GM12878 (cell line): ENCODE measurements around the gene SAC3D1. TPM values are rescaled to one million over a fixed set of nuclear protein-coding genes. Genes with fewer than 3 reads are reported as not detected.

ENCODE experiments used
- BCL3 ChIP-seq: IDR thresholded peaks from 2 replicates; pipeline ENCODE4 v1.6.1; 2011; ENCODE audit warnings: borderline replicate concordance, low read depth, mild to moderate bottlenecking, moderate library complexity, low read length; ENCODE audit not compliant: insufficient read depth, poor library complexity, severe bottlenecking
- CHD1 ChIP-seq: IDR thresholded peaks from 2 replicates; pipeline ENCODE4 v1.6.1; 2012; ENCODE audit warnings: low read depth, low read length, improper control_type of control experiment
- JUNB ChIP-seq: IDR thresholded peaks from 2 replicates; pipeline ENCODE4 v1.6.1; 2016; ENCODE audit warnings: antibody characterized with exemption, mild to moderate bottlenecking
- MEF2B ChIP-seq: fragments of 450-650 bp; IDR thresholded peaks from 2 replicates; pipeline ENCODE4 v1.6.1; 2018; ENCODE audit warnings: mild to moderate bottlenecking, moderate library complexity; ENCODE audit not compliant: partially characterized antibody, poor library complexity, severe bottlenecking
- MXI1 ChIP-seq: fragments of 150-350 bp; IDR thresholded peaks from 2 replicates; pipeline ENCODE4 v1.6.1; 2011; ENCODE audit warnings: low read depth, mild to moderate bottlenecking, inconsistent platforms, low read length, improper control_type of control experiment
- NFXL1 ChIP-seq: fragments of 450-650 bp; IDR thresholded peaks from 2 replicates; pipeline ENCODE4 v1.6.1; 2017; ENCODE audit warnings: antibody characterized with exemption, mild to moderate bottlenecking, borderline replicate concordance
- NR2C2 ChIP-seq: IDR thresholded peaks from 2 replicates; pipeline ENCODE4 v1.6.1; 2011; ENCODE audit warnings: borderline replicate concordance, low read depth; ENCODE audit not compliant: control insufficient read depth, insufficient read length
- NRF1 ChIP-seq: conservative IDR thresholded peaks from 2 replicates; pipeline ENCODE4 v1.6.1; 2011; ENCODE audit warnings: mild to moderate bottlenecking, low read depth, low read length, improper control_type of control experiment
- PAX8 ChIP-seq: fragments of 450-650 bp; IDR thresholded peaks from 2 replicates; pipeline ENCODE4 v1.6.1; 2017; ENCODE audit warnings: mild to moderate bottlenecking, moderate library complexity
- PKNOX1 ChIP-seq: fragments of 450-650 bp; IDR thresholded peaks from 2 replicates; pipeline ENCODE4 v1.6.1; 2016; ENCODE audit warnings: mild to moderate bottlenecking
- POLR2A ChIP-seq: IDR thresholded peaks from 2 replicates; pipeline ENCODE4 v1.6.1; 2011; ENCODE audit warnings: low read depth, mild to moderate bottlenecking, low read length
- SP1 ChIP-seq: IDR thresholded peaks from one replicate; pipeline ENCODE4 v1.6.1; 2011; ENCODE audit warnings: low read depth, low read length
- SPI1 ChIP-seq: IDR thresholded peaks from 2 replicates; pipeline ENCODE4 v1.6.1; 2011; ENCODE audit warnings: low read depth, mild to moderate bottlenecking, low read length, moderate library complexity, borderline replicate concordance; ENCODE audit not compliant: insufficient read depth
- SRF ChIP-seq, 2 experiments: IDR thresholded peaks; 2 replicates each; pipeline ENCODE4 v1.6.1; 2011; ENCODE audit warnings: low read depth in 2 of 2, low read length in 2 of 2, mild to moderate bottlenecking in 1 of 2, moderate library complexity in 1 of 2
- TAF1 ChIP-seq: IDR thresholded peaks from 2 replicates; pipeline ENCODE4 v1.6.1; 2011; ENCODE audit warnings: mild to moderate bottlenecking, low read depth, low read length, borderline replicate concordance
- TBL1XR1 ChIP-seq: IDR thresholded peaks from 2 replicates; pipeline ENCODE4 v1.6.1; 2012; ENCODE audit warnings: low read depth, low read length, improper control_type of control experiment
- TCF12 ChIP-seq: IDR thresholded peaks from 2 replicates; pipeline ENCODE4 v1.6.1; 2011; ENCODE audit warnings: low read depth, mild to moderate bottlenecking, low read length
- TCF7 ChIP-seq: IDR thresholded peaks from 2 replicates; pipeline ENCODE4 v1.6.1; 2014; ENCODE audit warnings: antibody characterized with exemption, borderline replicate concordance
- USF1 ChIP-seq: IDR thresholded peaks from 2 replicates; pipeline ENCODE4 v1.6.1; 2011; ENCODE audit warnings: borderline replicate concordance, low read depth, mild to moderate bottlenecking, moderate library complexity, mixed read lengths, low read length; ENCODE audit not compliant: insufficient read depth; ENCODE audit errors: extremely low read length
- YY1 ChIP-seq: IDR thresholded peaks from 2 replicates; pipeline ENCODE4 v1.6.1; 2011; ENCODE audit warnings: low read depth, mild to moderate bottlenecking, low read length
- ZNF207 ChIP-seq: fragments of 450-650 bp; IDR thresholded peaks from 2 replicates; pipeline ENCODE4 v1.6.1; 2014; ENCODE audit warnings: antibody characterized with exemption, mild to moderate bottlenecking, borderline replicate concordance
- ZNF687 ChIP-seq: fragments of 450-650 bp; IDR thresholded peaks from 2 replicates; pipeline ENCODE4 v1.6.1; 2017; ENCODE audit warnings: mild to moderate bottlenecking, moderate library complexity
- polyA plus RNA-seq, 11 experiments: library from polyadenylated mRNA; depleted of rRNA in 4 of 11; unstranded in 6 of 11; stranded (reverse) in 5 of 11; fragments of >200 nt; fragmentation: Nextera tagmentation in 4 of 11; fragmentation: Illumina TruSeq in 1 of 11; extraction: Ambion mirVana in 4 of 11; extraction: Trizol in 1 of 11; gene quantifications; 1 replicate in 1 of 11; 2 replicates in 10 of 11; pipeline versions ENCODE4 v1.2.1 to v1.2.3, GENCODE V29; 2011 to 2016; ENCODE audit warnings: inconsistent platforms in 2 of 11, missing spikeins in 2 of 11, low read depth in 1 of 11
- total RNA-seq, 4 experiments: library from RNA; depleted of rRNA in 3 of 4; stranded (reverse); fragments of >200 nt in 3 of 4; fragmentation: Illumina TruSeq in 1 of 4; extraction: Trizol in 1 of 4; gene quantifications; 2 replicates each; pipeline versions ENCODE4 v1.2.1 to v1.2.3, GENCODE V29; 2013 to 2021

Gene SAC3D1
- total and polyA plus RNA-seq, 10 of the 15 experiments (the other 5 are each of a cell fraction or from before 2014, with no cell fraction given): 0.16 to 44.6 (median 12.1) TPM

- TF ChIP-seq ZNF687 (0 out of 2 replicates have a peak, but pooled peaks have one; percentile 25), TBL1XR1 (peak; percentile 69), TCF12 (no peak; the same call in 1 of the 2 replicates), MEF2B (no peak), ZNF207 (0 out of 2 replicates have a peak, but pooled peaks have one; percentile 52), SP1 (peak; percentile 83), USF1 (no peak), PAX8 (no peak), TAF1 (peak; percentile 55; the same call in 1 of the 2 replicates), PKNOX1 (peak; percentile 45), YY1 (peak; percentile 33), NFXL1 (no peak), SRF (IDR thresholded peaks at IDR 0.05; ENCODE audit: low read depth in 2 of 2, low read length in 2 of 2) (peak; percentile 10 to 84; a peak in 3 of 4 replicates), JUNB (no peak), NRF1 (no peak), TCF7 (no peak), POLR2A (peak; percentile 97), CHD1 (no peak), NR2C2 (no peak), SPI1 (peak; percentile 46; the same call in 1 of the 2 replicates), BCL3 (no peak), MXI1 (peak; percentile 98)
These were observed 43.0 kb downstream of the SAC3D1 start, which contains the start of the genes CDCA5 and ZFPL1 (continued) for GRCh38 chr11:65083834-65084597.
